ENCODE data around the gene GNA15. TPM values are rescaled to one million over a fixed set of nuclear protein-coding genes. Genes with fewer than 3 reads are reported as not detected.

Gene GNA15
- total RNA-seq, 4 donors from 2014 or later, result 5.3 to 18.5 (median 8.4) TPM

GRCh38 chr19:3178377-3178972 lies 42.6 kb downstream of the GNA15 start, which contains the start of gene S1PR4:
Gene S1PR4 (plus strand): TSS chr19:3178769. CDS start chr19:3178793, 24 bp downstream.
- TF ChIP-seq CTCF (IDR thresholded peaks at IDR 0.05; ENCODE audit: low read depth), result no peak

GRCh38 chr19:3178973-3179738 lies 43.3 kb downstream of the GNA15 start:
- no peak for TF ChIP-seq CTCF (IDR thresholded peaks at IDR 0.05; ENCODE audit: low read depth)

DNA sequence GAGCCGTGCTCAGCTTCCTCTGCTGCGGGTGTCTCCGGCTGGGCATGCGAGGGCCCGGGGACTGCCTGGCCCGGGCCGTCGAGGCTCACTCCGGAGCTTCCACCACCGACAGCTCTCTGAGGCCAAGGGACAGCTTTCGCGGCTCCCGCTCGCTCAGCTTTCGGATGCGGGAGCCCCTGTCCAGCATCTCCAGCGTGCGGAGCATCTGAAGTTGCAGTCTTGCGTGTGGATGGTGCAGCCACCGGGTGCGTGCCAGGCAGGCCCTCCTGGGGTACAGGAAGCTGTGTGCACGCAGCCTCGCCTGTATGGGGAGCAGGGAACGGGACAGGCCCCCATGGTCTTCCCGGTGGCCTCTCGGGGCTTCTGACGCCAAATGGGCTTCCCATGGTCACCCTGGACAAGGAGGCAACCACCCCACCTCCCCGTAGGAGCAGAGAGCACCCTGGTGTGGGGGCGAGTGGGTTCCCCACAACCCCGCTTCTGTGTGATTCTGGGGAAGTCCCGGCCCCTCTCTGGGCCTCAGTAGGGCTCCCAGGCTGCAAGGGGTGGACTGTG lies 44.0 kb downstream of the GNA15 start:
- TF ChIP-seq CTCF (IDR thresholded peaks at IDR 0.05; ENCODE audit: low read depth), result no peak

GRCh38 chr19:3183721-3184641 lies 48.1 kb downstream of the GNA15 start:
- no peak for TF ChIP-seq CTCF (IDR thresholded peaks at IDR 0.05; ENCODE audit: low read depth)

GRCh38 chr19:3184847-3185460 lies 49.1 kb downstream of the GNA15 start:
- TF ChIP-seq CTCF (IDR thresholded peaks at IDR 0.05; ENCODE audit: low read depth), result no peak

GRCh38 chr19:3185461-3186159 lies 49.8 kb downstream of the GNA15 start, which contains the start of gene NCLN:
Gene NCLN (plus strand): TSS chr19:3185930. CDS start chr19:3186031, 101 bp downstream.
- TF ChIP-seq CTCF (IDR thresholded peaks at IDR 0.05; ENCODE audit: low read depth), result no peak
